HL-60/S4 treated with phorbol 12-myristate 13-acetate at 8.2 ng/mL for 4 days and 3 days (cell line): ENCODE results near the gene PILRB.
"Not testable (repeated sequence)": the region's sequence is repeated elsewhere in the genome, so short reads cannot be mapped to it uniquely, and the experiment has no call there.

Source experiments
- in situ Hi-C: fragments of 300-500 bp; cut with MboI; formaldehyde crosslinking; loops from 2 replicates; pipeline ENCODE4 v1.15.0; 2022; ENCODE audit warnings: low sequenced_read_pairs

Gene PILRB

GRCh38 chr7:100353685-100354330 is 4.1 kb upstream of the PILRB start:
- in situ Hi-C loops: loop anchor here (10.0 kb wide), 1 partner anchor 51 kb away; no protein-coding TSS in a partner anchor

DNA sequence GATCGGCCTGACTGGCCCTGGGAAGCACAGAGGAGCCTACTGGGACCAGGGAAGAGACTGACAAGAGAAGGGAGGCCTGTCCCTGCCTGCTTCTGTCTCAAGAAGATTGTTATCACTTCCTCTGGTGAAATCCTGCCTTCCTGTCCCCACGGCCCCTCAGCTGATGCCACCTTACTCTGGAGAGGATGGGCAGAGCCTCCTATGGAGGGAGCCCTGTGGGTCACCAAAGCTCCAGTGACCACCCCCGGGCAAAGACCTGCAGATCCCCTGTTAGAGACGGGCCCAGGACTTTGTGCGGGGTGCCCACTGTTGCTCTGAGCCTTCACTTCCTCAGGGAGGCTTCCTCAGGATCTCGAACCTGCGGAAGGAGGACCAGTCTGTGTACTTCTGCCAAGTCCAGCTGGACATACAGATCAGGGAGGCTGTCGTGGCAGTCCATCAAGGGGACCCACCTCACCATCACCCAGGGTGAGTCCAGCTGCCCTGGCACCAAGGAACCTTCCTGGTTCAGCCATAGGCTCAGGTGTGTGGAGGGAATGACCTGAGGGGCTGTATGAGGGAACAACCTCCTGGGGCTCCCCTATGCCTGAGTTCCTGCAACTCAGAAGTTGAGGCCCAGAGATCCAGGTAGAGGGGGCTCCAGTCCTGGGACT is 1.4 kb upstream of the PILRB start:
- in situ Hi-C loops: loop anchor here (10.0 kb wide), 1 partner anchor 48 kb away; no protein-coding TSS in a partner anchor

GRCh38 chr7:100357131-100357561 is 771 bp upstream of the PILRB start:
- in situ Hi-C loops: loop anchor here (10.0 kb wide), 1 partner anchor 48 kb away; no protein-coding TSS in a partner anchor

- in situ Hi-C loops: loop anchor here (10.0 kb wide), 1 partner anchor 46 kb away; no protein-coding TSS in a partner anchor
These were observed 918 bp downstream of the PILRB start for GRCh38 chr7:100358857-100359212.

GRCh38 chr7:100360135-100360854 is 2.4 kb downstream of the PILRB start:
- in situ Hi-C loops: no loop called here

GRCh38 chr7:100363098-100363497 is 5.2 kb downstream of the PILRB start:
- in situ Hi-C loops: no loop called here

GRCh38 chr7:100363797-100364196 is 5.9 kb downstream of the PILRB start:
- in situ Hi-C loops: not testable (repeated sequence)

DNA sequence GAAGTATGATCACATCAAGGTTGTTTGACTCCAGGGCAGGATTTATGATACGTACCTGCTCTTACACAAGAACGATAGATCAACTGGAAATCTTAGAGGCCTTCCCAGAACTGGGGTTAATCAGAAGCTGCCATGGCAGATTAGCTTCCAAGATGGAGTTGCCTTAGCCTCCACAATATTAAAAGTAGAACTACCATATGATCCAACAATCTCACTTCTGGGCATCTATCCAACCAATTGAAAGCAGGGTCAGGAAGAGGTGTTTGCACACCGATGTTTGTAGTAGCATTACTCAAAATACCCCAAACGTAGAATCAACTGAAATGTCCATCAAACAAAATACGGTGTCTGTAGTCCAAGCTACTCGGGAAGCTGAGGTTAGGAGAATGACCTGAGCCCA is 6.6 kb downstream of the PILRB start:
- in situ Hi-C loops: no loop called here

DNA sequence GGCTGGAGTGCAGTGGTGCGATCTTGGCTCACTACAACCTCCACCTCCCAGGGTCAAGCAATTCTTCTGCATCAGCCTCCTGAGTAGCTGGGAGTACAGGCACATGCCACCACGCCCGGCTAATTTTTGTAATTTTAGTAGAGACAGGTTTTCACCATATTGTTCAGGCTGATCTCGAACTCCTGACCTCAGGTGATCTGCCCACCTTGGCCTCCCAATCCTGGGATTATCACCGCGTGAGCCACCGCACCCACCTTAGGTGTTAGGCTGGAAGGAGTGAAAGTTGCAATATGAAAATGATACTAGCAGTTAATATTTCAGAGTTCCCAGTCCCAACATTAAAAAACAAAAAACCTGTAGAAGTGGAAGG is 8.1 kb downstream of the PILRB start:
- in situ Hi-C loops: not testable (repeated sequence)

GRCh38 chr7:100366411-100367250 is 8.7 kb downstream of the PILRB start:
- in situ Hi-C loops: no loop called here

- in situ Hi-C loops: no loop called here
These were observed 9.3 kb downstream of the PILRB start for GRCh38 chr7:100367251-100367620.

GRCh38 chr7:100367676-100368613 is 10.0 kb downstream of the PILRB start:
- in situ Hi-C loops: no loop called here

GRCh38 chr7:100369105-100369504 is 11.2 kb downstream of the PILRB start:
- in situ Hi-C loops: no loop called here

DNA sequence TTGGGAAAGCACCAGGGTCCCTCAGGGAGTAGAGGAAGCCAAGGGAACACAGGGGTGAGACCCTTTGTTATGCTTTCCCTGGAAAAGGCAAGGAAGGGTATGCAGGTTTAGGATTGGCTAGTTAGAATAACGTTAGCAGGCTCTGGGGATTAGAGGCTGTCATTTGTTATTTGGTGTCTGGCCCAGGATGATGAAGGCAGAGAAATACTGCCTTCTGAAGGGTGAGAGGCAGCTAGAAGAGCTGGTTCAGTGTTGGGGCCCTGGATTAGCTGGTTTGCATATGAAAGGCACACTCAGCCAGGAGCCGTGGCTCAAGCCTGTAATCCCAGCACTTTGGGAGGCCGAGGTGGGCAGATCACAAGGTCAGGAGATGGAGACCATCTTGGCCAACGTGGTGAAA is 12.4 kb downstream of the PILRB start:
- in situ Hi-C loops: no loop called here

GRCh38 chr7:100370746-100371145 is 12.8 kb downstream of the PILRB start:
- in situ Hi-C loops: no loop called here

DNA sequence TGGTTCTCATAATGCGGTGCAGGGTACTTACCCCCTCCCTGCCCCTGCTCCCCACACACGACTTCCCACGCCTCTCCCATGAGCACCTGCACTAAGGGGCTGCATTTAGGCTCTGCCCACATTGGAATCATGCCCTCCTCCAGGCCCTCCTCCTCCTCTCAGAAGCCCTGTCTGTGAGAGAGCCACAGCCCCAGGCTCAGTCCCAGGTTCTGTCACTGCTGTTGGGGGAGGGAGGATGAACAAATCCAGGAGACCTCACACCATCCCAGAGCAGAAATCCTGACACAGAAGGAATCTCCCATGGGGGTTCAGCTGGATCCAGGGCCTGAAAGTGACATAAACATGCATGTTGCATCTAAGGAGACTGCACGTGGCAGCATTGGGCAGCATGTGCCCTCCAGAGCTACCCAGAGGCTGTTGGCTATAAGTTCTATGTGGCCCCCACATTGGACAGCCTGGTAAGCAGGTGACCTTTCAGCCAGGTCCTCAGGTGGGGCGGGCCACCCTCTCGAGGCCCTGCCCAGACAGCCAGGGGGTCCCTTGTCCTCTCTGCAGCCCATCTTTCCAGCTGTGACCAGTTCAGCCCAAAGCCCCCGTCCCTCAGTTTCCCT is 13.7 kb downstream of the PILRB start:
- in situ Hi-C loops: no loop called here

DNA sequence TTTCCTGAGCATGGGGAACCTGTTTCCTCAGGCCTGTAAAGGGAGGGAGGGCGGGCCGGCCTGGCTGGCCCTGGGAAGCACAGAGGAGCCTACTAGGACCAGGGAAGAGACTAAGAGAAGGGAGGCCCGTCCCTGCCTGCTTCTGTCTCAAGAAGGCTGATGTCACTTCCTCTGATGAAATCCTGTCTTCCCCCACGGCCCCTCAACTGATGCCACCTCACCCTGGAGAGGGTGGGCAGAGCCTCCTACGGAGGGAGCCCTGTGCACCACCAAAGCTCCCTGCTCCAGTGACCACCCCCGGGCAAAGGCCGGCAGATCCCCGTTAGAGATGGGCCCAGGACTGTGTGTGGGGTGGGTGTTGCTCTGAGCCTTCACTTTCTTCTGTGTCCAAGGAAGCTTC is 14.3 kb downstream of the PILRB start:
- in situ Hi-C loops: no loop called here

GRCh38 chr7:100372694-100373093 is 14.8 kb downstream of the PILRB start:
- in situ Hi-C loops: no loop called here

DNA sequence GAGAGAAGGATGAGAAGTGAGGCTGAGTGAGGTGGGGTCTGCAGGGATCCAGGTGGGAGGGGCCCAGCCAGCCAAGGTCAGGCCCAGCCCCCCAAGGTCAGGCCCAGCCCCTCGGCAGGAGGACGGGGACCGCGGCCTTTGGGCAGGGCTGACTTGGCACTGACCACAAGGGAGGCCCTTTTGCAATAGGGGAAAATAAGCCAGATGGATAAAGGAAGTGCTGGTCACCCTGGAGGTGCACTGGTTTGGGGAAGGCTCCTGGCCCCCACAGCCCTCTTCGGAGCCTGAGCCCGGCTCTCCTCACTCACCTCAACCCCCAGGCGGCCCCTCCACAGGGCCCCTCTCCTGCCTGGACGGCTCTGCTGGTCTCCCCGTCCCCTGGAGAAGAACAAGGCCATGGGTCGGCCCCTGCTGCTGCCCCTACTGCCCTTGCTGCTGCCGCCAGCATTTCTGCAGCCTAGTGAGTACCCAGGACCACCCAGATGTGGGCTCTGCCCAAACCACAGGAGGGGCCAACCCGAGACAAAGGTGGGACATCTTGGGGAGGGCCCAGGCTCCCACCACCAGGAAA is 15.4 kb downstream of the PILRB start, which contains the start of gene PILRA:
TSS of gene PILRA (plus strand) at position 227 of the 571 bp plus-strand sequence. CDS start at position 397, 170 bp downstream.
- in situ Hi-C loops: no loop called here
